ENCODE measurements around the gene ZNF90. TPM values are rescaled to one million over a fixed set of nuclear protein-coding genes. Genes with fewer than 3 reads are reported as not detected.
"Not testable (repeated sequence)": the region's sequence is repeated elsewhere in the genome, so short reads cannot be mapped to it uniquely, and the experiment has no call there.

The ZNF90 gene
- total RNA-seq, 6 donors from 2014 or later = 3.5 to 36.7 (median 10.2) TPM

GRCh38 chr19:20102097-20102496 is 24.3 kb downstream of the ZNF90 start:
- DNase-seq (no peak), ATAC-seq (ENCODE audit: low FRiP score in 2 of 2) (no peak)
- TF ChIP-seq EP300 (IDR thresholded peaks at IDR 0.05) (no peak), CTCF (IDR thresholded peaks at IDR 0.05) (no peak), POLR2A (IDR thresholded peaks at IDR 0.05) (no peak), POLR2AphosphoS5 (IDR thresholded peaks at IDR 0.05) (no peak)
- WGBS, 2 donors = 77 to 91% methylated on average over 3 of the region's 3 CpGs
- H3K36me3 ChIP-seq = peaks cover 0 to 10% (median 8%) of the 10 kb centered on the region in 4 donors
- no peak overlapping the region for H3K4me3 ChIP-seq
- H3K4me1 ChIP-seq = no peaks in the 10 kb centered on the region
- H3K9me3 ChIP-seq = peaks cover 0 to 62% (median 42%) of the 10 kb centered on the region in 4 donors
- H3K27me3 ChIP-seq = no peaks in the 10 kb centered on the region
- H3K27ac ChIP-seq = no peak overlapping the region

DNA sequence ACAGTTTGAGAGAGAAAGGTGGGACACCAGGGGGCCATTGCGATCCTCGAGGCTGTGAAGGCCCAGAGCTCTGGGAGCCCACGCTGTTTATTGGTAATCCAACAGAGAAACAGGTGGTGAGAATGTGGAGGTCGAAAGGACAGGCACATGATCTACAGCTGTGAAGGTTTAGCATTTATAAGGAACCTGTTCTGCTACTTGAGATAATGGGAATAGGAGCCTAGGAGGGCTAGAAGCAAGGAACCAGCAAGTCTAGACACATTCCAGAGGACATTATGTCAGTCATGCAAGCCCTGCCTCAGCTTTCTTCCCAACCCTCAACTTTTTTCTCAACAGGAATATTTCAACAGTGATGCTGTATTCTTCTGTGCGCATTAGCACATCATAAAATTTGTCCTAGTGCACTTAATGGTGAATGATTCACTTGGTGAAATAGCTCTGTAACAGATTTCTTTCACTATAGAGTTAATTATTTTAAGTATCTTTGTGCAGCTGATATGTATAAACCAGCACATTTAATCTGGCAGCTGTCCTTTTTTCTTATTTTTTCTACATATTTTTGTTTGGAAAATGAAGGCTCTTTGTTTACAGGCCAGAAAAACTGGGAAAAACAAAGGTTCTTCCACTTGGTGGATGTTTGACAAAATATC is 25.4 kb downstream of the ZNF90 start:
- ATAC-seq (ENCODE audit: low FRiP score in 2 of 2) = no peak
- WGBS, 2 donors = 78 to 87% methylated on average over 5 of the region's 5 CpGs
- TF ChIP-seq EP300 (IDR thresholded peaks at IDR 0.05) (no peak), CTCF (IDR thresholded peaks at IDR 0.05) (no peak), POLR2A (IDR thresholded peaks at IDR 0.05) (no peak), POLR2AphosphoS5 (IDR thresholded peaks at IDR 0.05) (no peak)
- Histone ChIP-seq H3K27me3 (no peaks in the 10 kb centered on the region), H3K4me1 (no peaks in the 10 kb centered on the region), H3K4me3 (no peak overlapping the region), H3K36me3 (peaks cover 0 to 13% (median 12%) of the 10 kb centered on the region in 4 donors), H3K27ac (no peak overlapping the region), H3K9me3 (peaks cover 0 to 70% (median 45%) of the 10 kb centered on the region in 4 donors)
- no peak for DNase-seq

- TF ChIP-seq POLR2A (IDR thresholded peaks at IDR 0.05) (no peak), CTCF (IDR thresholded peaks at IDR 0.05) (no peak), POLR2AphosphoS5 (IDR thresholded peaks at IDR 0.05) (no peak), EP300 (IDR thresholded peaks at IDR 0.05) (no peak)
- ATAC-seq (ENCODE audit: low FRiP score in 2 of 2) (no peak), DNase-seq (no peak)
- peaks cover 0 to 15% (median 13%) of the 10 kb centered on the region in 4 donors for H3K36me3 ChIP-seq
- peaks cover 3 to 69% (median 46%) of the 10 kb centered on the region in 4 donors for H3K9me3 ChIP-seq
- H3K27me3 ChIP-seq = no peaks in the 10 kb centered on the region
- no peak overlapping the region for H3K4me3 ChIP-seq
- H3K27ac ChIP-seq = no peak overlapping the region
- WGBS, 2 donors = 86 to 98% methylated on average over 3 of the region's 3 CpGs
- no peaks in the 10 kb centered on the region for H3K4me1 ChIP-seq
These were observed 29.5 kb downstream of the ZNF90 start for GRCh38 chr19:20107301-20107700.

GRCh38 chr19:20118064-20118839 is 40.5 kb downstream of the ZNF90 start:
- H3K27me3 ChIP-seq, H3K4me3 ChIP-seq: not testable (repeated sequence)
- WGBS, 2 donors = 94 to 96% methylated on average over 6 of the region's 6 CpGs

GRCh38 chr19:20124879-20125278 is 47.1 kb downstream of the ZNF90 start:
- TF ChIP-seq CTCF (IDR thresholded peaks at IDR 0.05) (no peak), POLR2AphosphoS5 (IDR thresholded peaks at IDR 0.05) (no peak), POLR2A (IDR thresholded peaks at IDR 0.05) (no peak), EP300 (IDR thresholded peaks at IDR 0.05) (no peak)
- Histone ChIP-seq H3K27ac (no peak overlapping the region), H3K9me3 (peaks cover 54 to 86% (median 79%) of the 10 kb centered on the region in 4 donors), H3K36me3 (no peaks in the 10 kb centered on the region), H3K4me3 (no peak overlapping the region), H3K27me3 (no peaks in the 10 kb centered on the region), H3K4me1 (no peaks in the 10 kb centered on the region)
- DNase-seq (peak in 1 of 2 donors; percentile 75), ATAC-seq (ENCODE audit: low FRiP score in 2 of 2) (no peak)
- 97 to 99% methylated on average over 23 of the region's 23 CpGs for WGBS, 2 donors

More at GRCh38 chr19:20118064-20118839, 40.5 kb downstream of the ZNF90 start:
- not testable (repeated sequence) for ATAC-seq (ENCODE audit: low FRiP score in 2 of 2); DNase-seq; H3K4me1 ChIP-seq; H3K27ac ChIP-seq
- Histone ChIP-seq H3K36me3 (peaks cover 0 to 12% (median 9%) of the 10 kb centered on the region in 4 donors), H3K9me3 (peaks cover 67 to 97% (median 92%) of the 10 kb centered on the region in 4 donors)

GRCh38 chr19:20132933-20133332 is 55.1 kb downstream of the ZNF90 start:
- not testable (repeated sequence) for DNase-seq; H3K27ac ChIP-seq; ATAC-seq (ENCODE audit: low FRiP score in 2 of 2); H3K4me1 ChIP-seq; H3K27me3 ChIP-seq; H3K4me3 ChIP-seq; H3K36me3 ChIP-seq
- 81 to 84% methylated on average over 2 of the region's 2 CpGs for WGBS, 2 donors
- peaks cover 3 to 45% (median 17%) of the 10 kb centered on the region in 4 donors for H3K9me3 ChIP-seq

- H3K9me3 ChIP-seq = peaks cover 0 to 30% (median 14%) of the 10 kb centered on the region in 4 donors
- H3K4me1 ChIP-seq; H3K36me3 ChIP-seq; H3K27me3 ChIP-seq; H3K27ac ChIP-seq; H3K4me3 ChIP-seq; ATAC-seq (ENCODE audit: low FRiP score in 2 of 2): not testable (repeated sequence)
- WGBS, 2 donors = 96 to 100% methylated on average over 3 to 10 of the region's 29 CpGs
- peak in 1 of 2 donors; percentile 51 for DNase-seq
These were observed 59.9 kb downstream of the ZNF90 start for GRCh38 chr19:20137714-20138113.

Data from upper lobe of left lung (tissue), 6 donors.